ENCODE results near the gene PPWD1.

DNA sequence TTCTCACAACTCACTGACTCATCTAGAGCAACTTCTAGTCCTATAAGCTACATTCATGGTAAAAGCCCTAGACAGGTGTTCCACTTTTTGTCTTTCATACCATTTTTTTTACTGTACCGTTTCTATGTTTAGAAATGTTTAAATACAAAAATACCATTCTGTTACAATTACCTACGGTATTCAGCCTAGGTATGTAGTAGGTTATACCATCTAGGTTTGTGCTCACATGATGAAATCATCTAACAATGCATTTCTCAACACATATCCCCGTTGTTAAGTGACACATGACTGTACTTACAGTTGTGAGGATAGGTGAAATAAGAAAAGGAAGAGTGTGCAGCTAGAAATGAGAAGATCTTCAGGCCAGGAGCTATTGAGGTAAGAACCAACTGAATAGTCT lies 6.4 kb upstream of the PPWD1 start:
- TF ChIP-seq, protein P1, sequence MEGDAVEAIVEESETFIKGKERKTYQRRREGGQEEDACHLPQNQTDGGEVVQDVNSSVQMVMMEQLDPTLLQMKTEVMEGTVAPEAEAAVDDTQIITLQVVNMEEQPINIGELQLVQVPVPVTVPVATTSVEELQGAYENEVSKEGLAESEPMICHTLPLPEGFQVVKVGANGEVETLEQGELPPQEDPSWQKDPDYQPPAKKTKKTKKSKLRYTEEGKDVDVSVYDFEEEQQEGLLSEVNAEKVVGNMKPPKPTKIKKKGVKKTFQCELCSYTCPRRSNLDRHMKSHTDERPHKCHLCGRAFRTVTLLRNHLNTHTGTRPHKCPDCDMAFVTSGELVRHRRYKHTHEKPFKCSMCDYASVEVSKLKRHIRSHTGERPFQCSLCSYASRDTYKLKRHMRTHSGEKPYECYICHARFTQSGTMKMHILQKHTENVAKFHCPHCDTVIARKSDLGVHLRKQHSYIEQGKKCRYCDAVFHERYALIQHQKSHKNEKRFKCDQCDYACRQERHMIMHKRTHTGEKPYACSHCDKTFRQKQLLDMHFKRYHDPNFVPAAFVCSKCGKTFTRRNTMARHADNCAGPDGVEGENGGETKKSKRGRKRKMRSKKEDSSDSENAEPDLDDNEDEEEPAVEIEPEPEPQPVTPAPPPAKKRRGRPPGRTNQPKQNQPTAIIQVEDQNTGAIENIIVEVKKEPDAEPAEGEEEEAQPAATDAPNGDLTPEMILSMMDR (conservative IDR thresholded peaks at IDR 0.05; ENCODE audit: low read length) = no peak
- TF ChIP-seq EZH2phosphoT487 (IDR thresholded peaks at IDR 0.05; ENCODE audit: borderline replicate concordance, low read depth, low read length) = no peak

All from OCI-LY7 (cell line).